Measurements from ENCODE around the gene WDR74. TPM values are rescaled to one million over a fixed set of nuclear protein-coding genes. Genes with fewer than 3 reads are reported as not detected.
A peak's percentile ranks its signal among the peaks of the same experiment; 100 is the strongest.

The WDR74 gene
- total and polyA plus RNA-seq, 2 of the 13 experiments (the other 11 are each of a cell fraction or from before 2014, with no cell fraction given): 77.0 to 83.3 TPM

GRCh38 chr11:62839050-62839945, at the start of gene WDR74 (continued):
- TF ChIP-seq ATF7 (IDR thresholded peaks at IDR 0.05) (no peak), ATF7 (CRISPR knock-in tag; IDR thresholded peaks at IDR 0.05) (peak; percentile 73; the same call in 1 of the 2 replicates), SMAD3 (CRISPR knock-in tag; IDR thresholded peaks at IDR 0.05) (peak; percentile 82), PHB2 (IDR thresholded peaks at IDR 0.05; ENCODE audit: partially characterized antibody) (no peak), ZNF143 (CRISPR knock-in tag; IDR thresholded peaks at IDR 0.05) (peak; percentile 68), ZNF619 (CRISPR knock-in tag; IDR thresholded peaks at IDR 0.05) (peak; percentile 48; the same call in 1 of the 2 replicates), GMEB1 (CRISPR knock-in tag; IDR thresholded peaks at IDR 0.05; ENCODE audit: borderline replicate concordance) (peak; percentile 82), ZC3H4 (CRISPR knock-in tag; IDR thresholded peaks at IDR 0.05; ENCODE audit: borderline replicate concordance) (peak; percentile 83; the same call in 1 of the 2 replicates), FOXC1 (CRISPR knock-in tag; IDR thresholded peaks at IDR 0.05; ENCODE audit: borderline replicate concordance) (peak; percentile 44; the same call in 1 of the 2 replicates), ZNF343 (CRISPR knock-in tag; IDR thresholded peaks at IDR 0.05) (peak; percentile 82; the same call in 1 of the 2 replicates), MTF2 (CRISPR knock-in tag; IDR thresholded peaks at IDR 0.05; ENCODE audit: borderline replicate concordance) (no peak), LCORL (IDR thresholded peaks at IDR 0.05) (no peak), LCORL (CRISPR knock-in tag; IDR thresholded peaks at IDR 0.05) (peak; percentile 67; the same call in 1 of the 2 replicates), ZNF614 (CRISPR knock-in tag; IDR thresholded peaks at IDR 0.05; ENCODE audit: borderline replicate concordance) (peak; percentile 67; the same call in 1 of the 2 replicates), KLF6 (CRISPR knock-in tag; IDR thresholded peaks at IDR 0.05) (peak; percentile 74; the same call in 1 of the 2 replicates), ZNF557 (CRISPR knock-in tag; IDR thresholded peaks at IDR 0.05) (no peak), ZNF331 (CRISPR knock-in tag; IDR thresholded peaks at IDR 0.05) (peak; percentile 85), ZNF567 (CRISPR knock-in tag; IDR thresholded peaks at IDR 0.05; ENCODE audit: borderline replicate concordance) (0 out of 2 replicates have a peak, but pooled peaks have one; percentile 58), POGZ (CRISPR knock-in tag; IDR thresholded peaks at IDR 0.05) (peak; percentile 87), ZKSCAN5 (CRISPR knock-in tag; IDR thresholded peaks at IDR 0.05) (no peak), ZBTB8A (CRISPR knock-in tag; IDR thresholded peaks at IDR 0.05; ENCODE audit: borderline replicate concordance, low read depth) (peak; percentile 50; the same call in 1 of the 2 replicates), ZNF766 (CRISPR knock-in tag; IDR thresholded peaks at IDR 0.05; ENCODE audit: borderline replicate concordance) (peak; percentile 49; the same call in 1 of the 2 replicates), XBP1 (CRISPR knock-in tag; IDR thresholded peaks at IDR 0.05) (no peak), ZKSCAN1 (IDR thresholded peaks at IDR 0.05; ENCODE audit: low read length) (peak; percentile 31; the same call in 1 of the 2 replicates), HNRNPUL1 (IDR thresholded peaks at IDR 0.05; ENCODE audit: low read depth, low read length) (no peak), HOXA9 (CRISPR knock-in tag; IDR thresholded peaks at IDR 0.05; ENCODE audit: borderline replicate concordance) (no peak)
- TF ChIP-seq, protein P1, sequence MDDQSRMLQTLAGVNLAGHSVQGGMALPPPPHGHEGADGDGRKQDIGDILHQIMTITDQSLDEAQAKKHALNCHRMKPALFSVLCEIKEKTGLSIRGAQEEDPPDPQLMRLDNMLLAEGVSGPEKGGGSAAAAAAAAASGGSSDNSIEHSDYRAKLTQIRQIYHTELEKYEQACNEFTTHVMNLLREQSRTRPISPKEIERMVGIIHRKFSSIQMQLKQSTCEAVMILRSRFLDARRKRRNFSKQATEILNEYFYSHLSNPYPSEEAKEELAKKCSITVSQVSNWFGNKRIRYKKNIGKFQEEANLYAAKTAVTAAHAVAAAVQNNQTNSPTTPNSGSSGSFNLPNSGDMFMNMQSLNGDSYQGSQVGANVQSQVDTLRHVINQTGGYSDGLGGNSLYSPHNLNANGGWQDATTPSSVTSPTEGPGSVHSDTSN (CRISPR knock-in tag; IDR thresholded peaks at IDR 0.05; ENCODE audit: borderline replicate concordance): no peak
- TF ChIP-seq, protein P2, sequence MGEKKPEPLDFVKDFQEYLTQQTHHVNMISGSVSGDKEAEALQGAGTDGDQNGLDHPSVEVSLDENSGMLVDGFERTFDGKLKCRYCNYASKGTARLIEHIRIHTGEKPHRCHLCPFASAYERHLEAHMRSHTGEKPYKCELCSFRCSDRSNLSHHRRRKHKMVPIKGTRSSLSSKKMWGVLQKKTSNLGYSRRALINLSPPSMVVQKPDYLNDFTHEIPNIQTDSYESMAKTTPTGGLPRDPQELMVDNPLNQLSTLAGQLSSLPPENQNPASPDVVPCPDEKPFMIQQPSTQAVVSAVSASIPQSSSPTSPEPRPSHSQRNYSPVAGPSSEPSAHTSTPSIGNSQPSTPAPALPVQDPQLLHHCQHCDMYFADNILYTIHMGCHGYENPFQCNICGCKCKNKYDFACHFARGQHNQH (CRISPR knock-in tag; IDR thresholded peaks at IDR 0.05): peak; percentile 73

All from HepG2 (cell line).